NCI-H2107 treated with DMSO at 0.1 percent for 48 hours (cell line): ENCODE measurements around the gene OR5M10.
"Not testable (repeated sequence)": the region's sequence is repeated elsewhere in the genome, so short reads cannot be mapped to it uniquely, and the experiment has no call there.

Experiments used
- DNase-seq: peaks from one replicate; lab custom pipeline; 2025; ENCODE audit not compliant: unreplicated experiment; lab: John Stamatoyannopoulos, UW

The OR5M10 gene

DNA sequence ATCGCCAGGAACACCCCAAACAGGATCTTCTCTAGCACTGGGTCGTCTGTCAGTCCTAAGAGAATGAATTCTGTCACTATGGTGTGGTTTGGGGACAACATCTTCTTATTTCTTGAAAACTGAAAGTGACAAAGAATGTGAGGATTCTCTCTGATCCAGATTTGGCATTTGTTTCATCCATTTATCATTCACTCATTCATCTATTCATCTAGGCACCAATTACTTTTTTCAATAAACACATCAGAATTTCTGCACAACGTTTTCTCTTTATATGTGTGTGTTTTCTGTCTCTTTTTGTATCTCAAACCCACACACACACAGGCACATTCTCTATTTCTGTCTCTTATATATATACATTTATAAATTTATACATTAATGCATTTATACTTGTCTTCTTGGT lies at the start of gene OR5M10:
Gene OR5M10 (minus strand): TSS at position 101 of the 400 bp plus-strand sequence. CDS start 0 bp downstream, at position 101.
- DNase-seq, result no peak

DNA sequence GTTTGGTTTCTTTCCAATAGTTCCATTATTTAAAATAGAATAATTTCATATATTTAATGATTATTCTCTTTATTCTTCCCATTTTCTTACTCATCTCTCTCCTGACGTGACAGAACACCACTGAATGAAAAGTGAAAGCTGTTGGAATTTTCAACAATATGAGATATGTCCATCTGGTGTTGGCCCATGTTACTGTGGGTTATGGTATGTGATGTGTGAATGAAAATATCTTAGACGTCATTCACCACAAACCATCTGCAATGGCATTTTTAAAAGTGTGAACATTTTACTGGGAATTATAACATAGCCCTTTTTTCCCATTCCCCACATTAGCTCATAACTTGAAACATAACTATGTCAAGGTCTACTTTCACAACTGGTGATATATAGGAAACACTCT lies 48.4 kb upstream of the OR5M10 start:
- DNase-seq, result no peak

GRCh38 chr11:56624661-56625110 lies 47.2 kb upstream of the OR5M10 start:
- no peak for DNase-seq

- DNase-seq, result no peak
These were observed 33.7 kb upstream of the OR5M10 start for GRCh38 chr11:56611174-56611573.

DNA sequence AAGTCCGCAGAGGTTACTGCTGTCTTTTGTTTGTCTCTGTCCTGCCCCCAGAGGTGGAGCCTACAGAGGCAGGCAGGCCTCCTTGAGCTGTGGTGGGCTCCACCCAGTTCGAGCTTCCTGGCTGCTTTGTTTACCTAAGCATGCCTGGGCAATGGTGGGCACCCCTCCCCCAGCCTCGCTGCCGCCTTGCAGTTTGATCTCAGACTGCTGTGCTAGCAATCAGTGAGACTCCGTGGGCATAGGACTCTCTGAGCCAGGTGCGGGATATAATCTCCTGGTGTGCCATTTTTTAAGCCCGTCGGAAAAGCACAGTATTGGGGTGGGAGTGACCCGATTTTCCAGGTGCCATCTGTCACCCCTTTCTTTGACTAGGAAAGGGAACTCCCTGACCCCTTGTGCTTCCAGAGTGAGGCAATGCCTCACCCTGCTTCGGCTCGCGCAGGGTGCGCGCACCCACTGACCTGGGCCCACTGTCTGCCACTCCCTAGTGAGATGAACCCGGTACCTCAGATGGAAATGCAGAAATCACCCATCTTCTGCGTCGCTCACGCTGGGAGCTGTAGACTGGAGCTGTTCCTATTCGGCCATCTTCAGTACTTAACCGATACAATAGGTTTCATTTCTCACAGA lies 14.7 kb upstream of the OR5M10 start:
- DNase-seq, result not testable (repeated sequence)

GRCh38 chr11:56558574-56558973 lies 18.9 kb downstream of the OR5M10 start:
- no peak for DNase-seq

DNA sequence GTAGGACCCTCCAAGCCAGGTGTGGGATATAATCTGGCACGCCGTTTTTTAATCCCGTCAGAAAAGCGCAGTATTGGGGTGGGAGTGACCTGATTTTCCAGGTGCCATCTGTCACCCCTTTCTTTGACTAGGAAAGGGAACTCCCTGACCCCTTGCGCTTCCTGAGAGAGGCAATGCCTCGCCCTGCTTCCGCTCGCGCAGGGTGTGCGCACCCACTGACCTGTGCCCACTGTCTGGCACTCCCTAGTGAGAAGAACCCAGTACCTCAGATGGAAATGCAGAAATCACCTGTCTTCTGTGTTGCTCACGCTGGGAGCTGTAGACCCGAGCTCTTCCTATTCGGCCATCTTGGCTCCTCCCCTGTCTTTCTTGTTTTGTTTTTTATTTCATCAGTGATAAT lies 22.8 kb downstream of the OR5M10 start:
- not testable (repeated sequence) for DNase-seq

DNA sequence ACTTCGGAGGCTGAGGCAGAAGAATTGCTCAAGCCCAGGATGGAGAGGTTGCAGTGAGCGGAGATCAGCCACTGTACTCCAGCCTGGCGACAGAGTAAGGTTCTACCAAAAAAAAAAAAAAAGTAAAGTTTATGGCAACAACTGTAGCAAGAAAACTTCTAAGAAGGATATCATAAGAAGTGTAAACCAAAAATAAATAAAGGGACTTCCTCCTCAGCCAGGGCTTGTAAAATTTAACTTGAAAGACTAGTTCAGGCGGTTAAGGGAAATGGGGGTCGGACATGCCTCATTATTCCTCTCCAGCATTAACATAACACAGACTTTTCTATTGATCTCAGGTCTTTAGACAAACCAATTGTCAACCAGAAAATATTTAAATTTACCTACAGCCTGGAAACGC lies 32.0 kb downstream of the OR5M10 start:
- no peak for DNase-seq

DNA sequence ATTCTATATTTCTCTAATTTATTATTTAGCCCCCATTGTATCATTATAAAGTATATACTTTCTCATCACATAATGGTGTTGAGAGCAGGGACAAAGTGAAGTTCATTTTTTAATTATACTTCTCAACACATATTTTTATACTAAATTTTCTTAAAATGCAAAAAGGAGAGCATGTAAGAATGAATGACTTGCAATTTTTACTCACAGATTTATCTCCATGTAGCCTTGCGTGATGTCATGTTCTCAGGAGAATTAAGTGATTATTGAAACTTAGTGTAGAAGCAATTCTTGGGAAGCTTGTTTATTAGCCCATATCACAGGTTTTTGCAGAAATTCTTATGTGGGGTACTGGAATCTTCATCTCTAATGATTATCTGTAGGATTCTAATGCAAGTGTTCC lies 33.8 kb downstream of the OR5M10 start:
- no peak for DNase-seq

DNA sequence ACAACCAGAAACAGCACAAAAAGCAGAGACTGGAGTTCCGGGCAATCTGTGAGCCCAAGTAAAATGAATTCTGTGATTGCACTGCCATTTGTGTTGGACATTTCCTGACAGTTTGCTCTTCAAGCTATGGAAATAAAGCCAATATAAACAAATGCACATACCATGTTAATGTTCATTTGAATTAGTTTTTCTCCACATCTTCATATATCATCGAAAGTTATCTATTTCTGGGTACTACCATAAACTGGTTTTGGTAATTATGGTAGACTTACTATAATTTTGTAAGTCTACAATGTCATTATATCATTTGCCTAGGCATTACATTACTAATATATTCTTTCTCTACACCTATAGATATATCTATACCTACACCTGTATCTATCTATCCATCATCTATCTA lies 34.4 kb downstream of the OR5M10 start, which contains the start of gene OR5M11:
Gene OR5M11 (minus strand): TSS at position 101 of the 400 bp plus-strand sequence. CDS start 0 bp downstream, at position 101.
- DNase-seq, result no peak

DNA sequence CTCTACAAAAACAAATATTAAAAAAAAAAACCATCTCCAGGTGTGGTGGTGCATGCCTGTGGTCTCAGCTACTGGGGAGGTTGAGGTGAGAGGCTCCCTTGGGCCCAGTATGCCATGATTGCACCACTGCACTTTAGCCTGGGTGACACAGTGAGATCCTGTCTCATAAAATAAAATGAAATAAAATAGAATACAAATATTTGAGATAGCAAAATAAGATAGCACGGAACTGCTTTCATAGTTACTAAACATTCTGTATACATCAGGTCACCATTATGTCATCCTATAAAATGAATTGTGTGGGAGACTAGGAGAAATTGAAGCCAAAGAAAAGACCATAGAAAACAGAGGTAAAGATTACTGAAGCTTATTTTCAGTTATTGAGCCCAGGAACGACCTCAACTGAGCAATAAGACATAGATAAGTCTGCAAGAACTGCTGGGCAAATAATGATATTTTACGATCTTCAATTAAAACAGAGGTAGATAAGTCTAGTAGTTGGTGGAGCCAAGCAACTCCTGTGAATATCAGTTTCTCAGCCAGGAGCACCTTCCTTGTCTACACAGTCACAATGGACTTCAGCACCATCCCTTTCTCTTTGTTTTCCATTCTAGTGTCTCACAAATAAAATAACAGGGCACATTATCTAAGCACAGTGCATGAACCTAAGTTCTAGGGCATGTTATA lies 44.3 kb downstream of the OR5M10 start:
- DNase-seq, result no peak

DNA sequence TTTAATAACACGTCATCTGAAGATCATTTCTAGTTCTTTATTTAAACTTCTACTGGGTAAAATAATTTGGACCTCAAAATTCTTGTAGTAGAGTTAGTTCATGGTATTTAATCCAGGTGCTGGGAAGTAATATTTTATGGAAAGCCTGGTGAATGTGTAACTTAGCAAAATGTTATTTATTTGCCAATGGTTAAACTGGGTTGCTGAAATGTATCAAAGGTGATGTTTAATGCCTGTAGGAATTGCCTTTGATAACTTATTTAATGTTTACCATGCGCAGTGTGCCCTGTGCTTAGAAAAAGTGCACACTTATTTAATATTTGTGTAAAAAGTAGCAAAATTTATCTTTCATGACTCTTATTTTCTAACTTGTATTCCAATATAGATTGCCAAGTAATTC lies 45.7 kb downstream of the OR5M10 start:
- DNase-seq, result no peak
